LNCaP clone FGC (cell line): ENCODE data around the gene CTNNBL1.

Experiments used
- DNase-seq: peaks from one replicate; pipeline ENCODE4 v3.0.0-alpha.2; 2011; ENCODE audit warnings: low read depth
- H3K4me3 ChIP-seq: 2 replicates; pipeline ENCODE4 v1.5.1; 2011; ENCODE audit warnings: mild to moderate bottlenecking, low read depth, low read length, control low read depth
- CTCF ChIP-seq: IDR thresholded peaks from 2 replicates; pipeline ENCODE4 v1.5.1; 2012; ENCODE audit warnings: mild to moderate bottlenecking; ENCODE audit not compliant: control insufficient read depth, insufficient read depth; ENCODE audit errors: extremely low read depth

Gene CTNNBL1

DNA sequence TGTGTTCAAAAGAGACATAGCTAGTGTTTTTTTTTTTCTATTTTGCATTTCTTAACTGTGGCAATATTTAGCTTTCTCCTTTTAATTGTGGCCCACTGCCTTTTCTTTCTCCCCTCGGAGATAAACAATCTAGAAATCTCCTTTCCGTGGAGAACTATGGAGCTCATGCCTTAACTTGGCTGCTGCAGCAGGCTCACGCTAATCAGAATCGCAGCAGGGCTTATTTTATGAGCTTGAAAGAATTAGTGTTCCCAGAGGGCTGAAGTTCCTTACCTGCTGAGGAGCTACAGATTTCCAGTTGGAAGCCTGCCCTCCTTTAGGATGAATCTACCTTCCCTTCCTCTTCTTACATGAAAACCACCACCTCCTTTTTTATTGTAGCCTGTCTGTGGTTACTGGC is 35.6 kb downstream of the CTNNBL1 start:
- no peak overlapping the region for H3K4me3 ChIP-seq
- TF ChIP-seq CTCF = no peak
- peak; percentile 58 for DNase-seq

DNA sequence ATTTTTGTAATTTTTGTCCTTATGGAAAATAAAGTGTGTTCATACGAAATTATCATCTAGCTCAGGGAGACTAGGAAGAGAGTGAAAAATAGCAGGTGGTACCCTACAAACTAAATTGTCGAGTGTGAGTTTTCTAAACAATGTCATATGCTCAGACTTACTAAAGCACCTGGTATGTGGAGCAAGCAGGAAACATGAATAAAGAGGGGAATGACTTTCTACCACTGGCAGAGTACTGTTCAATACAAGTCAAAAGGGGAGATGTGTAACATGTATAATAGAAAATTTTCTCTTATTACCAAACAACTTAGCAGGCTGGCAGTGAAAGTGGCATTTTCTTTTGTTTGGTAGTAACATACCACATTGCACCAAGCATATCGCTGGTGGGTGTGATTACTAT is 36.1 kb downstream of the CTNNBL1 start:
- no peak for TF ChIP-seq CTCF
- H3K4me3 ChIP-seq = no peak overlapping the region

GRCh38 chr20:37733416-37733815 is 39.6 kb downstream of the CTNNBL1 start:
- no peak for TF ChIP-seq CTCF
- DNase-seq = no peak
- no peak overlapping the region for H3K4me3 ChIP-seq

More for the DNA sequence above, 36.1 kb downstream of the CTNNBL1 start:
- no peak for DNase-seq

DNA sequence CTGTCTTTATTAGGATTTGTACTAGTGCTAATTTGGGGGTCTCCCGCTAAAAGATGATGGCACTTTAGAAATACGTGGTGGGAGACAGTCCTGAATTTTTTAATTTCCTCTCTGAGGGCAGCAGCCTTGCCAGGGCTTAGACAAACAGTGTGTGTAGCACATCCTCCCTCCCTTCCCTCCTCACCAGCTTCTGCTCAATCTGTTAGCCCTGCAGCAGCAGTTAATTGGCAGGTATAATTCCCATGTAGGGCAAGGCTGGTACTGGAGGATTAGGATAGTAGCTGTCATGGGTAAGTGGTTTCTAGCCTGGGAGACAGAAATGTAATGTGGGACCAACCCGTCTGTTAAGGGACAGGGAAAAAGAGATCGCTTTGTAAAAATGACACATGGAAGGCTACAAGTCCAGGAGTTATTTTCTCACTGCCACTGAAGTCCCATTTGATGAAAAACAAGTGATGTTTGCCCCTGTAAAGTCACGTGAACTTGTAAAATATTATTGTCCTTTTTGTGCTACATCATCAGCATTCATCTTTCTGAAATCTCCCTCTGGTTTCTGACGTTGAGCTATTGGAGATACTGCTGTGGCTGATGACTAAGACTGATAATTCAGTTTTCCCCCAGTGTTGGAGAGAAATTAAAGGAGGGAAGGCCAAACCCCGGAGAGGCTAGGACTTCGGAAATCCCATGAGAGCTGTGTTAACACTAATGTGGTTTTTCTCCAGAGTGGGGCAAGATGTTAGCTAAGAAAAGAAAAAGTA is 40.6 kb downstream of the CTNNBL1 start:
- TF ChIP-seq CTCF = no peak
- no peak overlapping the region for H3K4me3 ChIP-seq
- DNase-seq = no peak

- H3K4me3 ChIP-seq = no peak overlapping the region
- TF ChIP-seq CTCF = no peak
- no peak for DNase-seq
These were observed 41.7 kb downstream of the CTNNBL1 start for GRCh38 chr20:37735541-37735940.

GRCh38 chr20:37736132-37736531 is 42.3 kb downstream of the CTNNBL1 start:
- no peak for TF ChIP-seq CTCF
- no peak overlapping the region for H3K4me3 ChIP-seq
- no peak for DNase-seq
